Measurements from ENCODE around the gene SLC34A3. TPM values are rescaled to one million over a fixed set of nuclear protein-coding genes. Genes with fewer than 3 reads are reported as not detected.
"Not testable (repeated sequence)": the region's sequence is repeated elsewhere in the genome, so short reads cannot be mapped to it uniquely, and the experiment has no call there.

SLC34A3 gene
- total RNA-seq, 2 donors from 2014 or later: 0.54 TPM; not detected in 1

DNA sequence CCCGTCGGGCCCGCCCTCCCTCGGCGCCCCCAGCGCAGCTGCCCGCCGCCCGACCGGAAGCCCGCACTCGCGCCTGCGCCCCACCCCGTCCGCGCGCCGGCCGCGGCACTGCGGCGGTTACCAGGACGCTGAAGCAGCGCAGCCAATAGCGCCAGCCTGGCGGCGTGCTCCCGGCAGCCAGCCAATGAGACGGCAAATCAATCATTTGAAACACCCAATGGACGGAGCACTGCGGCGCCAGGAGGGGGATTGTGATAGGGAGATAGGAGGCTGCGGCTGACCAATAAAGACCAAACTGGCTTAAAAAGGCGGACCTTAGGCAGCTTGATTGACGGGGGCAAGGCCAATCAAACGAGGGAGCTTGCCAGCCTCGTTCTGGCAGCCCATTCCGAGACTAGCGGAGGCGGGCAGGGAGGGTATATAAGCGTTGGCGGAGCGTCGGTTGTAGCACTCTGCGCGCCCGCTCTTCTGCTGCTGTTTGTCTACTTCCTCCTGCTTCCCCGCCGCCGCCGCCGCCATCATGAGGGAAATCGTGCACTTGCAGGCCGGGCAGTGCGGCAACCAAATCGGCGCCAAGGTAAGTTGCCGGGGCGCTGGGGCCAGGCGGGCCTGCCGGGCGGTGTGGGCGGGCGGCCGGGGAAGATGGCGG, 10.3 kb downstream of the SLC34A3 start, which contains the start of gene TUBB4B:
Gene TUBB4B (plus strand): TSS at position 447 of the 649 bp plus-strand sequence. CDS start 74 bp downstream, at position 521.
- peak within 1 kb of the TSS; percentile 90 for H3K27ac ChIP-seq
- TF ChIP-seq, protein P1, sequence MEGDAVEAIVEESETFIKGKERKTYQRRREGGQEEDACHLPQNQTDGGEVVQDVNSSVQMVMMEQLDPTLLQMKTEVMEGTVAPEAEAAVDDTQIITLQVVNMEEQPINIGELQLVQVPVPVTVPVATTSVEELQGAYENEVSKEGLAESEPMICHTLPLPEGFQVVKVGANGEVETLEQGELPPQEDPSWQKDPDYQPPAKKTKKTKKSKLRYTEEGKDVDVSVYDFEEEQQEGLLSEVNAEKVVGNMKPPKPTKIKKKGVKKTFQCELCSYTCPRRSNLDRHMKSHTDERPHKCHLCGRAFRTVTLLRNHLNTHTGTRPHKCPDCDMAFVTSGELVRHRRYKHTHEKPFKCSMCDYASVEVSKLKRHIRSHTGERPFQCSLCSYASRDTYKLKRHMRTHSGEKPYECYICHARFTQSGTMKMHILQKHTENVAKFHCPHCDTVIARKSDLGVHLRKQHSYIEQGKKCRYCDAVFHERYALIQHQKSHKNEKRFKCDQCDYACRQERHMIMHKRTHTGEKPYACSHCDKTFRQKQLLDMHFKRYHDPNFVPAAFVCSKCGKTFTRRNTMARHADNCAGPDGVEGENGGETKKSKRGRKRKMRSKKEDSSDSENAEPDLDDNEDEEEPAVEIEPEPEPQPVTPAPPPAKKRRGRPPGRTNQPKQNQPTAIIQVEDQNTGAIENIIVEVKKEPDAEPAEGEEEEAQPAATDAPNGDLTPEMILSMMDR (IDR thresholded peaks at IDR 0.05): no peak
- H3K27me3 ChIP-seq (replicated peaks; ENCODE audit: insufficient read depth): no peaks in the 10 kb centered on the region
- peak within 1 kb of the TSS; percentile 93 for H3K4me3 ChIP-seq
- no peaks in the 10 kb centered on the region for H3K9me3 ChIP-seq
- DNase-seq (ENCODE audit: low spot score) (peak; percentile 98), ATAC-seq (ENCODE audit: insufficient number of reproducible peaks, low FRiP score, low read depth) (peak; percentile 99)
- peaks cover 12% of the 10 kb centered on the region for H3K36me3 ChIP-seq
- peaks cover 9 to 47% of the 10 kb centered on the region in 2 donors for H3K4me1 ChIP-seq (ENCODE audit: control insufficient read depth in 1 of 2, low read depth in 2 of 2)

DNA sequence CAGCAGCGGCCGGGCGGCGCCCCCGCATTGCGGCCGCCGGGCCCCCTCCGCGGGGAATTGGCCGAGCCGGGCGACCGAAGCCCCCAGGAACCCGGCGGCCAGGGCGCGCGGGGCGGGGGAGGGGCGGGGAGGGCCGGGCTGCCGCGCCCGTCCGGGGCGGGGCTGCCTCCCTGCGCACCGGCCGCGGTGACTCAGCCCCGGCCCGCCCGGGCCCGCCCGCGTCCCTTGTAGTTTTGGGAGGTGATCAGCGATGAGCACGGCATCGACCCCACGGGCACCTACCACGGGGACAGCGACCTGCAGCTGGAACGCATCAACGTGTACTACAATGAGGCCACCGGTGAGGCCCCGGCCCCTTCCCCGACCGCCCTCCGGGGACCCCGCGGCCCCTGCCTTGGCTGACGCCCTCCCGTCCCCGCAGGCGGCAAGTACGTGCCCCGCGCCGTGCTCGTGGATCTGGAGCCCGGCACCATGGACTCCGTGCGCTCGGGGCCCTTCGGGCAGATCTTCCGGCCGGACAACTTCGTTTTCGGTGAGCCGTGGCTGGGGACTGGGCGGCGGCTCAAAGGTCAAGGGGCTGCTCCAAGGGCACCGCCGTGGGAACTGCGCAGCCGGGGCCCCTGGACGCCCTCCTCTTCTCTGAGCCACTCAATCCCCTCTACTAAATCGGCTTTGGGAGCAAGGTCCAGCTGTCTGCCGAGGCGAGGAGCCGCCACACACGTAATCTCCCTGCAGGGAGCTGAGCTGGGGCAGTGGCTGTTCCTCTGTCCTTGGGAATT, 11.0 kb downstream of the SLC34A3 start:
- H3K4me3 ChIP-seq: peak overlapping the region; percentile 93
- DNase-seq (ENCODE audit: low spot score) (no peak), ATAC-seq (ENCODE audit: insufficient number of reproducible peaks, low FRiP score, low read depth) (peak; percentile 54)
- H3K27ac ChIP-seq: peak overlapping the region; percentile 86 to 89
- no peaks in the 10 kb centered on the region for H3K27me3 ChIP-seq (replicated peaks; ENCODE audit: insufficient read depth)
- TF ChIP-seq, protein P1 (IDR thresholded peaks at IDR 0.05): no peak
- peaks cover 6 to 40% of the 10 kb centered on the region in 2 donors for H3K4me1 ChIP-seq (ENCODE audit: control insufficient read depth in 1 of 2, low read depth in 2 of 2)
- peaks cover 12% of the 10 kb centered on the region for H3K36me3 ChIP-seq
- H3K9me3 ChIP-seq: no peaks in the 10 kb centered on the region

DNA sequence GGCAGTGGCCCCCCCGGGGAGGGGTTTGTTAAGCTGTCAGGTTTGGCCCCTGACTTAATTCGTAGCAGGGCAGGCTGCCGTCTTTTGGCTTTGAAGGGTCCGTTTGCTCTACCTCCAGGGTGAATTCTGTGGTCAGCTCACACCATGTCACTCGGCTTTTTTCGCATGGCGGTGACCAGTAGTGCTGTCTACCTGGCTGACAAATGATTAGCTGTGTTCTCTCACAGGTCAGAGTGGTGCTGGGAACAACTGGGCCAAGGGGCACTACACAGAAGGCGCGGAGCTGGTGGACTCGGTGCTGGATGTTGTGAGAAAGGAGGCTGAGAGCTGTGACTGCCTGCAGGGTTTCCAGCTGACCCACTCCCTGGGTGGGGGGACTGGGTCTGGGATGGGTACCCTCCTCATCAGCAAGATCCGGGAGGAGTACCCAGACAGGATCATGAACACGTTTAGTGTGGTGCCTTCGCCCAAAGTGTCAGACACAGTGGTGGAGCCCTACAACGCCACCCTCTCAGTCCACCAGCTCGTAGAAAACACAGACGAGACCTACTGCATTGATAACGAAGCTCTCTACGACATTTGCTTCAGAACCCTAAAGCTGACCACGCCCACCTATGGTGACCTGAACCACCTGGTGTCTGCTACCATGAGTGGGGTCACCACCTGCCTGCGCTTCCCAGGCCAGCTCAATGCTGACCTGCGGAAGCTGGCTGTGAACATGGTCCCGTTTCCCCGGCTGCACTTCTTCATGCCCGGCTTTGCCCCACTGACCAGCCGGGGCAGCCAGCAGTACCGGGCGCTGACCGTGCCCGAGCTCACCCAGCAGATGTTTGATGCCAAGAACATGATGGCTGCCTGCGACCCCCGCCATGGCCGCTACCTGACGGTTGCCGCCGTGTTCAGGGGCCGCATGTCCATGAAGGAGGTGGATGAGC, 11.8 kb downstream of the SLC34A3 start:
- peak overlapping the region; percentile 93 for H3K4me3 ChIP-seq
- H3K27ac ChIP-seq: peak overlapping the region; percentile 76 to 86
- H3K4me1 ChIP-seq (ENCODE audit: control insufficient read depth in 1 of 2, low read depth in 2 of 2): peaks cover 6 to 36% of the 10 kb centered on the region in 2 donors
- ATAC-seq (ENCODE audit: insufficient number of reproducible peaks, low FRiP score, low read depth): no peak
- no peaks in the 10 kb centered on the region for H3K27me3 ChIP-seq (replicated peaks; ENCODE audit: insufficient read depth)
- peaks cover 12% of the 10 kb centered on the region for H3K36me3 ChIP-seq
- H3K9me3 ChIP-seq: no peaks in the 10 kb centered on the region
- TF ChIP-seq, protein P1 (IDR thresholded peaks at IDR 0.05): no peak
- no peak for DNase-seq (ENCODE audit: low spot score)

DNA sequence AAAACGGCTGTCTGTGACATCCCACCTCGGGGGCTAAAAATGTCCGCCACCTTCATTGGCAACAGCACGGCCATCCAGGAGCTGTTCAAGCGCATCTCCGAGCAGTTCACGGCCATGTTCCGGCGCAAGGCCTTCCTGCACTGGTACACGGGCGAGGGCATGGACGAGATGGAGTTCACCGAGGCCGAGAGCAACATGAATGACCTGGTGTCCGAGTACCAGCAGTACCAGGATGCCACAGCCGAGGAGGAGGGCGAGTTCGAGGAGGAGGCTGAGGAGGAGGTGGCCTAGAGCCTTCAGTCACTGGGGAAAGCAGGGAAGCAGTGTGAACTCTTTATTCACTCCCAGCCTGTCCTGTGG, 12.5 kb downstream of the SLC34A3 start:
- Histone ChIP-seq H3K4me1 (ENCODE audit: control insufficient read depth in 1 of 2, low read depth in 2 of 2) (peaks cover 6 to 36% of the 10 kb centered on the region in 2 donors), H3K36me3 (peaks cover 12% of the 10 kb centered on the region)
- H3K27me3 ChIP-seq (replicated peaks; ENCODE audit: insufficient read depth); H3K27ac ChIP-seq; DNase-seq (ENCODE audit: low spot score); ATAC-seq (ENCODE audit: insufficient number of reproducible peaks, low FRiP score, low read depth); H3K4me3 ChIP-seq; H3K9me3 ChIP-seq: not testable (repeated sequence)

DNA sequence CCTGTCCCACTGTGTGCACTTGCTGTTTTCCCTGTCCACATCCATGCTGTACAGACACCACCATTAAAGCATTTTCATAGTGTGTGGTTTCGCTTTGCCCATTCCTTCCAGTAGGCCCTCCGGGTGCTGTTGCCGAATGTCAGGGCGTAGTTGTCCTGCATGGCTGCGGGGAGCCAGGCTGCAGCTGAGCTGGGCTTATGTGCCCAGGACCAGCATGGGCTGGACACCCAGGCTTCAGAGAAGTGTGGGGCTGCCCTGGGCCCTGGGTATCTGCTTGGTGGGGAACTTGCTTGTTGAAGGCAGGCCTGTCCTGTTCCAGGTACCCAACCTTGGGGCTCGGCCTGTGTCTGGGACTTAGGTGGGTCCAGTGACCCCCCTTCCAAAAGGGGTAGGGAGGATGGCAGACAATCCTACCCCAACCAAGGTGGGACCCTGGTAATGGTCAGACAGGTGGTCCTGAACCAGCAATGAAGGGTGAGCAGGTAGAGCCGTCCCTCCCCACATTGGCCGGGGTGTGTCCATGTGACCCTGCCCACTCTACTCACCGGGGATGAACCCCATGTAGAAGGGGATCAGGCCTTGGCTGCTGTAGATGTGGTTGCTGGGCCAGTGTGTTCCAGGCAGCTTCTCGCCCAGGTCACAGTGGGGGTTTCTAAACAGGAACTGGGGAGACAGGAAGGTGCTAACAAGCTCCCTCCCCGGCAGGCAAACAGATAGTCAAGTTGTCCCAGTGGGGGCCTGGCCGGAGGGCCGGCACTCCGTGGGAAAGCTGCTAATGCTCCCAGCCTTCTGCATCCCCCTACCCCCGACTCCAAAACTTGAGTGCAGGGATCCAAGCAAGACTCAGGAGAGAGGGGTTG, 13.2 kb downstream of the SLC34A3 start:
- H3K9me3 ChIP-seq: no peaks in the 10 kb centered on the region
- ATAC-seq (ENCODE audit: insufficient number of reproducible peaks, low FRiP score, low read depth): no peak
- H3K27me3 ChIP-seq (replicated peaks; ENCODE audit: insufficient read depth): no peaks in the 10 kb centered on the region
- H3K4me3 ChIP-seq: no peak overlapping the region
- no peak for DNase-seq (ENCODE audit: low spot score)
- H3K4me1 ChIP-seq (ENCODE audit: control insufficient read depth in 1 of 2, low read depth in 2 of 2): peaks cover 6 to 32% of the 10 kb centered on the region in 2 donors
- H3K27ac ChIP-seq: no peak overlapping the region
- H3K36me3 ChIP-seq: peaks cover 12% of the 10 kb centered on the region
- TF ChIP-seq, protein P1 (IDR thresholded peaks at IDR 0.05): no peak

Data from thoracic aorta (tissue), 2 donors.